Endothelial cell of umbilical vein (primary cell): ENCODE results near the gene RAB40B. TPM values are rescaled to one million over a fixed set of nuclear protein-coding genes. Genes with fewer than 3 reads are reported as not detected.

Experiments used
- BruUV-seq: library from RNA; stranded (reverse); fragments of 400-500 nt; replicated peaks from 2 replicates; lab custom pipeline; 2021; lab: Mats Ljungman, UMichigan
- CTCF ChIA-PET: fragments of 300-600, 350-600 bp; sonication (Branson Sonifier 250); formaldehyde crosslinking; loops from one replicate; lab custom pipeline; 2021; ENCODE audit warnings: antibody characterized with exemption, inconsistent platforms; lab: Charles Lee
- POLR2A ChIA-PET: fragments of 300-600, 350-600 bp; sonication (Branson Sonifier 250); formaldehyde crosslinking; loops from one replicate; lab custom pipeline; 2021; ENCODE audit warnings: antibody characterized with exemption, inconsistent platforms; lab: Charles Lee
- DNase-seq: peaks from one replicate; pipeline ENCODE4 v3.0.0-alpha.2; 2011; ENCODE audit warnings: low read depth, low spot score
- FAIRE-seq: peaks from 2 replicates; lab custom pipeline; 2011; peaks lifted over from hg19 to GRCh38; lab: Jason Lieb, UNC
- H2AFZ ChIP-seq: 2 replicates; pipeline ENCODE4 v1.6.0; 2012; ENCODE audit warnings: low read depth, low read length, control low read depth, inconsistent platforms
- H3K27ac ChIP-seq: 2 replicates; pipeline ENCODE4 v1.5.1; 2011; ENCODE audit warnings: low read depth, mild to moderate bottlenecking, control low read depth, low read length, moderate library complexity; ENCODE audit not compliant: insufficient read depth
- H3K27me3 ChIP-seq, 2 experiments: 2 replicates each; pipeline versions ENCODE4 v1.6.0 to v1.6.1; 2011; ENCODE audit warnings: low read length in 2 of 2, mixed read lengths in 1 of 2; ENCODE audit not compliant: control insufficient read depth in 2 of 2, insufficient read depth in 2 of 2
- H3K36me3 ChIP-seq, 2 experiments: 2 replicates in 1 of 2; 3 replicates in 1 of 2; pipeline ENCODE4 v1.5.1; 2011; ENCODE audit warnings: low read length in 2 of 2, mild to moderate bottlenecking in 1 of 2, moderate library complexity in 1 of 2; ENCODE audit not compliant: control insufficient read depth in 2 of 2, insufficient read depth in 2 of 2; ENCODE audit errors: extremely low read depth in 1 of 2
- H3K4me1 ChIP-seq: 3 replicates; pipeline ENCODE4 v1.5.1; 2011; ENCODE audit warnings: mild to moderate bottlenecking, low read length; ENCODE audit not compliant: control insufficient read depth, insufficient read depth; ENCODE audit errors: extremely low read depth
- H3K4me2 ChIP-seq: 2 replicates; pipeline ENCODE4 v1.6.1; 2011; ENCODE audit warnings: low read length, control low read depth, mixed read lengths; ENCODE audit not compliant: insufficient read depth
- H3K4me3 ChIP-seq, 3 experiments: fragments of 200-600 bp in 1 of 3; sonication (generic), shearing (Covaris generic) in 1 of 3; replicated peaks in 1 of 3; 2 replicates each; pipeline ENCODE4 v1.5.1; 2011 to 2016; ENCODE audit warnings: control low read depth in 3 of 3, low read length in 3 of 3, mild to moderate bottlenecking in 2 of 3, inconsistent platforms in 1 of 3, low read depth in 1 of 3, moderate library complexity in 1 of 3; ENCODE audit not compliant: insufficient read depth in 1 of 3
- H3K79me2 ChIP-seq: 2 replicates; pipeline ENCODE4 v1.6.0; 2012; ENCODE audit warnings: low read length, inconsistent platforms; ENCODE audit not compliant: control insufficient read depth, insufficient read depth
- H3K9ac ChIP-seq: replicated peaks from 2 replicates; pipeline ENCODE3; 2011; ENCODE audit warnings: low read length, control low read depth; ENCODE audit not compliant: insufficient read depth; ENCODE audit errors: extremely low read depth
- H3K9me1 ChIP-seq: replicated peaks from 3 replicates; pipeline ENCODE4 v1.6.0; 2011; ENCODE audit warnings: mild to moderate bottlenecking, low read length; ENCODE audit not compliant: control insufficient read depth, insufficient read depth; ENCODE audit errors: extremely low read depth
- H3K9me3 ChIP-seq: replicated peaks from 2 replicates; pipeline ENCODE4 v1.5.1; 2012; ENCODE audit warnings: low read length, inconsistent platforms; ENCODE audit not compliant: control insufficient read depth, insufficient read depth
- H4K20me1 ChIP-seq: replicated peaks from 2 replicates; pipeline ENCODE3; 2011; ENCODE audit warnings: mild to moderate bottlenecking, low read length; ENCODE audit not compliant: control insufficient read depth, insufficient read depth; ENCODE audit errors: extremely low read depth
- EZH2 ChIP-seq: IDR thresholded peaks from 2 replicates; pipeline ENCODE4 v1.6.1; 2012; ENCODE audit warnings: borderline replicate concordance, low read depth, mild to moderate bottlenecking, moderate library complexity, low read length, inconsistent platforms; ENCODE audit not compliant: severe bottlenecking
- FOS ChIP-seq: IDR thresholded peaks from 2 replicates; pipeline ENCODE4 v1.6.1; 2011; ENCODE audit warnings: mild to moderate bottlenecking, low read length, moderate library complexity, borderline replicate concordance; ENCODE audit not compliant: insufficient read depth
- GATA2 ChIP-seq: IDR thresholded peaks from 2 replicates; pipeline ENCODE4 v1.7.0; 2011; ENCODE audit warnings: low read depth, mild to moderate bottlenecking, moderate library complexity, mixed read lengths, low read length; ENCODE audit not compliant: insufficient read length, insufficient read depth
- JUN ChIP-seq: IDR thresholded peaks from 2 replicates; pipeline ENCODE4 v1.6.1; 2011; ENCODE audit warnings: borderline replicate concordance, low read depth; ENCODE audit not compliant: insufficient read length, insufficient read depth
- MYC ChIP-seq: IDR thresholded peaks from one replicate; pipeline ENCODE4 v1.6.1; 2011; ENCODE audit warnings: mild to moderate bottlenecking, low read depth, low read length
- POLR2A ChIP-seq: IDR thresholded peaks from 2 replicates; pipeline ENCODE4 v1.6.1; 2012; ENCODE audit warnings: low read depth, mild to moderate bottlenecking, control low read depth, low read length
- POLR2AphosphoS5 ChIP-seq: IDR thresholded peaks from 2 replicates; pipeline ENCODE4 v1.6.1; 2012; ENCODE audit warnings: low read depth, mild to moderate bottlenecking, control low read depth, low read length, moderate library complexity; ENCODE audit not compliant: insufficient read depth
- dilution Hi-C: fragments of 300-500 bp; cut with MboI; formaldehyde crosslinking; loops from one replicate; pipeline ENCODE4 v1.15.0; 2019; ENCODE audit warnings: low sequenced_read_pairs; ENCODE audit not compliant: extremely low pct_ligation_motif_present
- intact Hi-C: fragments of 100-400 bp; cut with micrococcal nuclease; formaldehyde crosslinking; loops from one replicate; pipeline ENCODE4 v1.10.0; 2022
- polyA plus RNA-seq, 4 experiments: library from polyadenylated mRNA; depleted of rRNA in 3 of 4; stranded (reverse) in 3 of 4; unstranded in 1 of 4; fragments of >200 nt; gene quantifications; 2 replicates each; pipeline versions ENCODE4 v1.2.1 to v1.2.3, GENCODE V29; 2011 to 2012; ENCODE audit warnings: missing spikeins in 1 of 4
- total RNA-seq: library from RNA; stranded (reverse); gene quantifications from 2 replicates; pipeline ENCODE4 v1.2.3, GENCODE V29; 2021
- TF ChIP-seq, protein P1 (sequence below), 2 donors: IDR thresholded peaks; 1 replicate in 1 of 2; 2 replicates in 1 of 2; pipeline ENCODE4 v1.5.1; 2011; ENCODE audit warnings: low read length in 2 of 2, mild to moderate bottlenecking in 2 of 2, moderate library complexity in 2 of 2, control low read depth in 1 of 2, inconsistent platforms in 1 of 2, low read depth in 1 of 2; ENCODE audit not compliant: insufficient read depth in 1 of 2; ENCODE audit errors: extremely low read depth in 1 of 2
- TF ChIP-seq, protein P2 (sequence below): IDR thresholded peaks from 2 replicates; pipeline ENCODE4 v1.6.1; 2011; ENCODE audit not compliant: insufficient read depth, insufficient read length

RAB40B gene
- total and polyA plus RNA-seq, 2 donors (not counting 3 experiments of a cell fraction or from before 2014, with no cell fraction given), result 5.5 to 9.3 TPM

DNA sequence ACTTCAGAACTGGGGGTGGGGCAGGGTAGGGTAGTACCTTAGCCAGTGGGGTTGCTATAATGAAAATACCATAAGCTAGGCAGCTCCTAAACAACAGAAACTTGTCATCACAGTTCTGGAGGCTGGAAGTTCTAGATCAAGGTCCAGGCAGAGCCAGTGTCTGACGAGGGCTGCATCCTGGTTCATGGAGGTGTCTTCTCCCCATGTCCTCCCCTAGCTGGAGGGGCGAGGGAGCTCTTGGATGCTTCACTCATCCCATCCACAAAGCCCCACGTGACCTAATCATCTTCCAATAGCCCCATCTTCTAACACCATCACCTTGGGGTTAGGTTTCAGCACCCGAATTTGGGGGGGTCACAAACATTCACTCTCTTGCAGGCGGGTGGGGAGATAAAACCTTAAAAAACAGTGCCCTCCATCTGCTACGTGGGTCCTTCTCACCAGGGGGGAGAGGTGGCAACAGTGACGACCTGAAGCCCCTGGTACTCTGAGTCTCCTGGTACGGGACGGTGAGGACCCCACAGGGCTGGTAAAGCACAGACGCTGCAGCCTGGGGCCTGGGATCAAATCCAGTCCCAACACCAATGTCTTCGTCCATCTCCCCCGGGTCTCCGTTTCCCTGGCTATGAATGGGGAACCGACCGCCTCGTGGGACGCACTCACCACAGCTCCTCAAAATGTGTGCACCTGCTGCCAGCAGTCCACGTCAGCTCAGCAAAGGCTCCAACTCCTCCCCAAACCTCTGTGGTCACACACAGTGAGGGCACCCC is 22.8 kb downstream of the RAB40B start:
- H3K4me2 ChIP-seq, result no peak overlapping the region
- H3K27me3 ChIP-seq, result no peaks in the 10 kb centered on the region
- TF ChIP-seq EZH2 (no peak), FOS (no peak), MYC (no peak), POLR2A (no peak), GATA2 (no peak), POLR2AphosphoS5 (no peak), JUN (no peak)
- TF ChIP-seq, protein P1, sequence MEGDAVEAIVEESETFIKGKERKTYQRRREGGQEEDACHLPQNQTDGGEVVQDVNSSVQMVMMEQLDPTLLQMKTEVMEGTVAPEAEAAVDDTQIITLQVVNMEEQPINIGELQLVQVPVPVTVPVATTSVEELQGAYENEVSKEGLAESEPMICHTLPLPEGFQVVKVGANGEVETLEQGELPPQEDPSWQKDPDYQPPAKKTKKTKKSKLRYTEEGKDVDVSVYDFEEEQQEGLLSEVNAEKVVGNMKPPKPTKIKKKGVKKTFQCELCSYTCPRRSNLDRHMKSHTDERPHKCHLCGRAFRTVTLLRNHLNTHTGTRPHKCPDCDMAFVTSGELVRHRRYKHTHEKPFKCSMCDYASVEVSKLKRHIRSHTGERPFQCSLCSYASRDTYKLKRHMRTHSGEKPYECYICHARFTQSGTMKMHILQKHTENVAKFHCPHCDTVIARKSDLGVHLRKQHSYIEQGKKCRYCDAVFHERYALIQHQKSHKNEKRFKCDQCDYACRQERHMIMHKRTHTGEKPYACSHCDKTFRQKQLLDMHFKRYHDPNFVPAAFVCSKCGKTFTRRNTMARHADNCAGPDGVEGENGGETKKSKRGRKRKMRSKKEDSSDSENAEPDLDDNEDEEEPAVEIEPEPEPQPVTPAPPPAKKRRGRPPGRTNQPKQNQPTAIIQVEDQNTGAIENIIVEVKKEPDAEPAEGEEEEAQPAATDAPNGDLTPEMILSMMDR (IDR thresholded peaks at IDR 0.05; ENCODE audit: extremely low read depth in 1 of 2, insufficient read depth in 1 of 2, low read depth in 1 of 2, low read length in 2 of 2), result no peak
- TF ChIP-seq, protein P2, sequence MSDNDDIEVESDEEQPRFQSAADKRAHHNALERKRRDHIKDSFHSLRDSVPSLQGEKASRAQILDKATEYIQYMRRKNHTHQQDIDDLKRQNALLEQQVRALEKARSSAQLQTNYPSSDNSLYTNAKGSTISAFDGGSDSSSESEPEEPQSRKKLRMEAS, result no peak
- intact Hi-C loops (no loop called here), dilution Hi-C loops (no loop called here)
- BruUV-seq, result no TSS peak
- no peaks in the 10 kb centered on the region for H3K79me2 ChIP-seq
- FAIRE-seq (no peak), DNase-seq (no peak)
- H3K4me1 ChIP-seq, result no peaks in the 10 kb centered on the region
- no peak overlapping the region for H2AFZ ChIP-seq
- POLR2A ChIA-PET, result no interaction called here
- no peak overlapping the region for H3K4me3 ChIP-seq
- no peaks in the 10 kb centered on the region for H3K9me1 ChIP-seq
- no peaks in the 10 kb centered on the region for H3K9me3 ChIP-seq
- no peak overlapping the region for H3K9ac ChIP-seq
- no peaks in the 10 kb centered on the region for H4K20me1 ChIP-seq
- H3K36me3 ChIP-seq, result no peaks in the 10 kb centered on the region
- CTCF ChIA-PET, result interaction anchor here (0.9 kb wide), 1 partner anchor 98 kb away, joined by 3 read pairs; no protein-coding TSS in a partner anchor
- H3K27ac ChIP-seq, result no peak overlapping the region
